Keratinocyte (primary cell): Measurements from ENCODE around the gene ADGRB3. TPM values are rescaled to one million over a fixed set of nuclear protein-coding genes. Genes with fewer than 3 reads are reported as not detected.

Experiments used
- DNase-seq: peaks from one replicate; pipeline ENCODE4 v3.0.0-alpha.2; 2011; ENCODE audit warnings: low read depth, missing footprints, low spot score
- FAIRE-seq: peaks from 2 replicates; lab custom pipeline; 2011; peaks lifted over from hg19 to GRCh38; lab: Jason Lieb, UNC
- H2AFZ ChIP-seq: 2 replicates; pipeline ENCODE4 v1.6.0; 2012; ENCODE audit warnings: low read length, control low read depth, inconsistent platforms; ENCODE audit not compliant: control insufficient read depth
- H3K27ac ChIP-seq: 2 replicates; pipeline ENCODE4 v1.5.1; 2011; ENCODE audit warnings: low read length; ENCODE audit not compliant: control insufficient read depth, insufficient read depth
- H3K27me3 ChIP-seq: 3 replicates; pipeline ENCODE4 v1.6.0; 2011; ENCODE audit warnings: low read length; ENCODE audit not compliant: control insufficient read depth, insufficient read depth; ENCODE audit errors: extremely low read depth
- H3K36me3 ChIP-seq, 2 experiments: 2 replicates in 1 of 2; 3 replicates in 1 of 2; pipeline ENCODE4 v1.5.1; 2011; ENCODE audit warnings: low read length in 2 of 2, mild to moderate bottlenecking in 1 of 2; ENCODE audit not compliant: control insufficient read depth in 2 of 2, insufficient read depth in 2 of 2; ENCODE audit errors: extremely low read depth in 1 of 2
- H3K4me1 ChIP-seq: 3 replicates; pipeline ENCODE4 v1.5.1; 2011; ENCODE audit warnings: low read length; ENCODE audit not compliant: control insufficient read depth, insufficient read depth; ENCODE audit errors: extremely low read depth
- H3K4me2 ChIP-seq: 3 replicates; pipeline ENCODE4 v1.6.0; 2011; ENCODE audit warnings: low read depth, low read length; ENCODE audit not compliant: control insufficient read depth, insufficient read depth; ENCODE audit errors: extremely low read depth
- H3K4me3 ChIP-seq, 3 experiments: fragments of 200-600 bp in 1 of 3; sonication (generic) in 1 of 3; 2 replicates in 2 of 3; 3 replicates in 1 of 3; pipeline ENCODE4 v1.5.1; 2011 to 2016; ENCODE audit warnings: low read length in 3 of 3, mild to moderate bottlenecking in 3 of 3, control low read depth in 2 of 3, inconsistent platforms in 1 of 3, low read depth in 1 of 3, mixed read lengths in 1 of 3, mixed run types in 1 of 3, moderate library complexity in 1 of 3; ENCODE audit not compliant: control insufficient read depth in 2 of 3, insufficient read depth in 2 of 3; ENCODE audit errors: extremely low read depth in 1 of 3
- H3K79me2 ChIP-seq: 2 replicates; pipeline ENCODE4 v1.6.0; 2012; ENCODE audit warnings: low read length; ENCODE audit not compliant: control insufficient read depth, insufficient read depth
- H3K9ac ChIP-seq: 3 replicates; pipeline ENCODE4 v1.6.0; 2011; ENCODE audit warnings: low read length; ENCODE audit not compliant: control insufficient read depth, insufficient read depth; ENCODE audit errors: extremely low read depth
- H3K9me1 ChIP-seq: 3 replicates; pipeline ENCODE4 v1.6.0; 2011; ENCODE audit warnings: low read length; ENCODE audit not compliant: control insufficient read depth, insufficient read depth; ENCODE audit errors: extremely low read depth
- H3K9me3 ChIP-seq: 2 replicates; pipeline ENCODE4 v1.5.1; 2012; ENCODE audit warnings: low read depth, low read length; ENCODE audit not compliant: control insufficient read depth
- H4K20me1 ChIP-seq: 3 replicates; pipeline ENCODE4 v1.6.0; 2011; ENCODE audit warnings: low read length; ENCODE audit not compliant: control insufficient read depth, insufficient read depth; ENCODE audit errors: extremely low read depth
- CTCF ChIP-seq, 3 experiments: IDR thresholded peaks in 1 of 3; conservative IDR thresholded peaks in 1 of 3; optimal IDR thresholded peaks in 1 of 3; 2 replicates in 2 of 3; 3 replicates in 1 of 3; pipeline versions ENCODE3 to v1.5.1; 2011; ENCODE audit warnings: low read length in 3 of 3, mild to moderate bottlenecking in 3 of 3, moderate library complexity in 2 of 3, control low read depth in 1 of 3, inconsistent platforms in 1 of 3; ENCODE audit not compliant: insufficient read depth in 2 of 3; ENCODE audit errors: extremely low read depth in 1 of 3
- EZH2 ChIP-seq: IDR thresholded peaks from one replicate; pipeline ENCODE4 v1.6.1; 2012; ENCODE audit warnings: inconsistent platforms, mild to moderate bottlenecking, low read length, moderate library complexity
- dilution Hi-C: fragments of 300-500 bp; cut with MboI; formaldehyde crosslinking; loops from one replicate; pipeline ENCODE4 v1.7.0; 2020; ENCODE audit warnings: low sequenced_read_pairs; ENCODE audit not compliant: extremely low pct_ligation_motif_present
- polyA plus RNA-seq, 5 experiments: library from polyadenylated mRNA; depleted of rRNA in 3 of 5; stranded (reverse) in 3 of 5; stranded (forward) in 1 of 5; unstranded in 1 of 5; fragments of >200 nt; gene quantifications; 1 replicate in 1 of 5; 2 replicates in 3 of 5; 3 replicates in 1 of 5; pipeline versions ENCODE4 v1.2.1 to v1.2.3, GENCODE V29; 2011 to 2012; ENCODE audit warnings: missing spikeins in 2 of 5, low read depth in 1 of 5, low replicate concordance in 1 of 5

The ADGRB3 gene
- polyA plus RNA-seq, 1 donor (not counting 4 experiments of a cell fraction or from before 2014, with no cell fraction given): not detected

GRCh38 chr6:69279805-69280204 is 644.7 kb downstream of the ADGRB3 start:
- Histone ChIP-seq H4K20me1 (no peaks in the 10 kb centered on the region), H3K9me3 (peaks cover 2% of the 10 kb centered on the region), H2AFZ (no peak overlapping the region), H3K4me2 (no peak overlapping the region), H3K9me1 (no peaks in the 10 kb centered on the region), H3K9ac (no peak overlapping the region), H3K79me2 (no peaks in the 10 kb centered on the region), H3K36me3 (no peaks in the 10 kb centered on the region), H3K27me3 (no peaks in the 10 kb centered on the region), H3K27ac (no peak overlapping the region), H3K4me3 (no peak overlapping the region), H3K4me1 (no peaks in the 10 kb centered on the region)
- dilution Hi-C loops: no loop called here
- DNase-seq (no peak), FAIRE-seq (no peak)
- TF ChIP-seq EZH2: no peak
- TF ChIP-seq CTCF (optimal IDR thresholded peaks at IDR 0.05 in 1 of 3, IDR thresholded peaks at IDR 0.05 in 1 of 3, conservative IDR thresholded peaks at IDR 0.05 in 1 of 3; ENCODE audit: extremely low read depth in 1 of 3, insufficient read depth in 2 of 3, low read length in 3 of 3): no peak

DNA sequence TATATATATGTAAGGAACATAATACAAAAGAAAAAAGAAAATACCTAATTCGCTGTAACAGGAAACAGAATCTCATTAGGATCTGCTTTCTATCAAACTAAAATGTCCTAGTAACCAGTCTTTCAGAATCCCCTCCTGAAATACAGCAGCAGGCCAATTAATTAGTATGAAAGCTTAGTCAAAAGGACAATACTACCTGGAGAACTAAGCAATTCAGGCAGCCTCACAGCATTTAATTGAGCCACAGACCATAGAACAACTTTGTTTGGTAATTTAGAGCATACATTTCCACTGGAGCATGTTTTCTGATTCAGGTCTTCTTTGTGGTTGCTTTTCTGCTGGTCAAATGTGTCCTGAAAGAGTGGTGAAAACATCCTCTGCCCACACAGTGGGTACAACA is 645.8 kb downstream of the ADGRB3 start:
- Histone ChIP-seq H3K79me2 (no peaks in the 10 kb centered on the region), H3K9ac (no peak overlapping the region), H2AFZ (no peak overlapping the region), H3K4me3 (no peak overlapping the region), H4K20me1 (no peaks in the 10 kb centered on the region), H3K36me3 (no peaks in the 10 kb centered on the region), H3K4me2 (no peak overlapping the region), H3K27ac (no peak overlapping the region), H3K9me1 (no peaks in the 10 kb centered on the region), H3K27me3 (no peaks in the 10 kb centered on the region), H3K9me3 (peaks cover 2% of the 10 kb centered on the region), H3K4me1 (no peaks in the 10 kb centered on the region)
- DNase-seq: no peak
- dilution Hi-C loops: no loop called here
- no peak for FAIRE-seq
- no peak for TF ChIP-seq EZH2
- TF ChIP-seq CTCF (optimal IDR thresholded peaks at IDR 0.05 in 1 of 3, IDR thresholded peaks at IDR 0.05 in 1 of 3, conservative IDR thresholded peaks at IDR 0.05 in 1 of 3; ENCODE audit: extremely low read depth in 1 of 3, insufficient read depth in 2 of 3, low read length in 3 of 3): no peak
